ENCODE data around the gene TNFRSF4.
"Not testable (repeated sequence)": the region's sequence is repeated elsewhere in the genome, so short reads cannot be mapped to it uniquely, and the experiment has no call there.

TNFRSF4 gene

DNA sequence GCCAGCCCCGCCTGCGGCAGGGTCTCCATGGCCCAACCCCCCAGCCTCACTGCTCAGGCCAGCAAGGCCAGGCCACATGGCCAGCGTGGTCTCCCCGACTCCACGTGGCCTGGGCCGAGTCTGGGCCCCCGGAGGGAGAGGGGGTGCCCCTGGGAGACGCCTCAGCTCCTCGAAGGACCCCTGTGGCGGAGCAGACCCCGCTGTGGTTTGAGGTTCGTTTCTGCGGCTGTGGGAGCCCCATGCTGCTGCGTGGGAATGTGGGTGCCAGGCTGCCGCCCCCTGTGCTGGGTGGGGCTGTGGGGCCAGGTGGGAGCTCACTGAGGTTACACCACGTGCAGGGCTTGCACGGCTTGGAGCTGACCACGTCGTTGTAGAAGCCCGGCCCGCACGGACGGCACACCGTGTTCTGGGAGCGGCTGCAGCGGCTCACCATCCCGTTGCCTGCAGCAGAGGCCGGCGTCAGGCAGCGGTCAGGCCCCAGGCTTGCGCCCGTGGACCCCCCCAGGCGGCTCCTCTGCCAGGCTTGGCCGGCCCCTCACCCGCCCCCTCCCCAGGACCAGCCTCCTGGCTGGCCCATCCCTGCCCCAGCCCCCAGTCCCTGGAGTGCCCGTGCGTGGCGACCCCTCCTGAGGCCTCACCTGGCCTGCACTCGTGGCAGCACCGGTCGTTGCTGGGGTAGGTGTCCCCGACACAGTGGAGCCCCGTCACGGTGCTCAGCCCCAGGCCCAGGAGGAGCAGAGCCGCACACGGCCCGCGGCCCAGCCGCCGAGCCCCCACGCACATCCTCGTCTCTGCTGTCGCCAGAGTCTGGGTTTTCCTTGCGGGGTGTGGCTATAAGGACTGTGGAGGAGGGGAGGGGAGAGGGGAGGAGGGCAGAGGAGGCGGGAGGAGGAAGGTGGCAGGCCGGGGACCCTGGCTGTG is at the start of gene TNFRSF4:
TNFRSF4 (minus strand) TSS at position 809 of the 921 bp plus-strand sequence; CDS start at position 783, 26 bp downstream.
- DNase-seq, result no peak

DNA sequence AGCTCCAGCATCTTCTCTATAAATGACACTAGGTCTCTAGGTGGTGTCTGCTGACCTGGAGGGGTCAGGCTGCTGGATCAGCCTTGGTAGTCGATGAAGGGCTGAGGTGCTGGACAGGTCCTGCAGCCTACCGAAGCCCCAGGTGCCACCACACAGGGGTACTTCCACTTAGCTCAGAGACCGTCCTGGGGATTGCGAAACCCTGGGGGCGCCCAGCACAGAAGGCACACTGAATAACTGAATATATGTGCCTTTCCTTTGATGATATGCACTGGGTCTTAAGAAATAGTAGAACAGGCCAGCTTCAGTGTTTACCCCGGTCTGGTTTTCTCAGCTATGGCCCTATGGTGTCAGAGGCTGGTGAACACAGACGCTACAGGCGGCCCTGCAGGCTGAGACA is 48.8 kb upstream of the TNFRSF4 start:
- DNase-seq, result no peak

DNA sequence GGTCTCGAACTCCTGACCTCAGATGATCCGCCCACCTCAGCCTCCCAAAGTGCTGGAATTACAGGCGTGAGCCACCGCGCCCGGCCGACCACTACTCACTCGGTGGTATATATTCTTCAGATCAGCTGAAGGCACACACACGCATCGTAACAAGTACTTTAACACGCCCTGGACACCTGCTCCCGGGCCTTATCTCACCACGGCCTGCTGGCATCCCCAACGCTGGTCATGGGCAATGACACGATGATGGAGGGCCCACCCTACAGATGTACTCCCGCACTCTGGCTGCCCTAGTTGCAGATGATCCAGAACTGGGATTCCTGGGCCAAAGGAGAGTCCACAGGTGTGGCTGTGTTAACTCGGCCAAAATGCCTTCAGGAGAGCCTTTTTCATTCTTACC is 48.1 kb upstream of the TNFRSF4 start:
- DNase-seq, result no peak

DNA sequence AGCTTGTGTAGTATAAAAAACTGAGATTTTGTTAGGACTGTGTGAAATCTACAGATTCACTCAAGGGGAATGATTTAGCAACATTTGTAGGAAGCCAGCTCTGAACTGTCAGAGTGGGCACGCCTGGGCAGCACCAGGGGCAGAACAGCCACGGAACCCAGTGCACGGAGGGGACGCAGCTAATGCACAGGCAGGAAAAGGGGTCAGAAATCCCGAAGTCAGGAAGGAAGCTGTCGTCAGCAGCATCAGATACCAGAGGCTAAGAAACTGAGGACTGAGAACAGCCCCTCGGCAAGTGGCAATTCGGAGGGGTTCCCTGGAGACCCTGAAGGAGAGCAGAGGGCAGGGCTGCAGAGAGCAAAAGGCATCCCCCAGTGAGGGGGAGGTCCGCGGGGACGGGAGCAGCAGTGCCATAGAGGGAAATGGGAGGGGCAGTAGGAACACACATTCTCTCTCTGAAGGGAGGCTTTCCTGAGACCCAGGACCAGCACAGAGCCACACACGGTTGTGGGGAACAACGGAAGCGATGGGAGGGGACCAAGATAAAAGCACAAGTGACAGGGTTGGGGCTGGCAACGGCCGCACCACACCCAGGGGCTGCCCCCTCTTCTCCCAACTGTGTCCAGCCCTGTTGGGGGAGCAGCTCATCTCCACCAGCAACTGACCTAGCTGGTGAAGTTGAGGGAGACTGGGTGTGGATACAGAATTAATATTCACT is 47.0 kb upstream of the TNFRSF4 start:
- DNase-seq, result no peak

DNA sequence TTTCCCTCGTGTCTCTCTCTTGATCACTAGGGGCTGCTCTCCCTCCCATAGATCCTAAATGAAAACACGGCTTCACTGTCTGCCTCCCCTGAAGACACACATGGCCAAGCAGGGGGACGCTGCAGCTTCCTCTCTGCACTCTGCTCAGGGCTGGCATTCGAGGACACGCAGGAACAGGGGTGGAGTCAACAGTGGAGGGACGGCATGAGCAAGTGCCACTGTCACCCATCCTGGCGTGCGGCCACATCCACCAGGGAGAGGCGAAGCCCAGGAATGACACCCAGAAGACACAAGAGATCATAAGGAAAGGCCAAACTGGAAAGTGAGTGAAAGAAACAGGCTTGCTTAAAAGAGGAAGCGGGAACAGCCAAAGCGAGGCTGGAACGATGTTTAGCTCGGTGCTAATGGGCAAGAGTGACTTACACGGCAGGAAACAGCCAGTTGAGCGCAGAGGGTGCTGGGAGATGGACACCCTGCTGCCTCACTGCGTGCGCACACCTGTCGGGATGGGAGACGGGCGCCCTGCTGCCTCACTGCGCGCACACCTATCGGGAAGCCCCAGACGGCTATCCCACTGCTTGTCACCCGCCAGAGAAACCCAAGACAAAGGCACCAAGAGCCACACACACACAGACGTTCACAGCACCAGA is 46.1 kb upstream of the TNFRSF4 start:
- DNase-seq, result no peak

DNA sequence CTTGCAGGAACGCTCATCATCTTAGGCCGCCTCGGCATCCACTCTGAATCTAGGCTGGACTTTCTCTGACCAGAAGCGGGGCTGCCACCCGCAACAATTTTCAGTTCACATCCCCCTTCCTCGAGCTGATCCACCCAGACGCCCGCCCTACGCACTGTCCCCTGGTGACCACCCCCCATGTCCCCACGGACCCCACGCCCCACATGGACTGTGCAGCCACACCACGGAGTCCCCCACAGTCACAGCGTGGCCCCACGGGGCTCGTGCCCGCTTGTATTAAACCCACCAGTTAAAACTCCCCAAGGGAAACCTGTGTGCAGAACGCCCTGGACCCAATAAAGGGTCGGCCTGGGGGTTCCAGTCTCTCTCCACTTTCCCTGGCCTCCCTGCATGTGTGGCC is 45.6 kb upstream of the TNFRSF4 start:
- DNase-seq, result no peak

DNA sequence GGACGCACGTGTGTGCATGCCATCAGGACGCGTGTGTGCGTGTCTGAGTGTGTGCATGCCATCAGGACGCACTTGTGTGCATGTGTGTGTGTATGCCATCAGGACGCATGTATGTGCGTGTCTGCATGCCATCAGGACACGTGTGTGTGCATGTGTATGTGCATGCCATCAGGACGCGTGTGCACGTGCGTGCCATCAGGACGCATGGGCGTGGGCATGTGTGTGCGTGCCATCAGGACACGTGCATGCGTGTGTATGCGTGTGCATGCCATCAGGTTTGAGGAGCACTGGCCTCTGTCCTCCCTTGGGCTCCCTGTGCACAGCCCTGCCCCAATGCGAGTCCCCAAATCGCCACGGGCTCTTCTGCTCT is 45.2 kb upstream of the TNFRSF4 start:
- no peak for DNase-seq

DNA sequence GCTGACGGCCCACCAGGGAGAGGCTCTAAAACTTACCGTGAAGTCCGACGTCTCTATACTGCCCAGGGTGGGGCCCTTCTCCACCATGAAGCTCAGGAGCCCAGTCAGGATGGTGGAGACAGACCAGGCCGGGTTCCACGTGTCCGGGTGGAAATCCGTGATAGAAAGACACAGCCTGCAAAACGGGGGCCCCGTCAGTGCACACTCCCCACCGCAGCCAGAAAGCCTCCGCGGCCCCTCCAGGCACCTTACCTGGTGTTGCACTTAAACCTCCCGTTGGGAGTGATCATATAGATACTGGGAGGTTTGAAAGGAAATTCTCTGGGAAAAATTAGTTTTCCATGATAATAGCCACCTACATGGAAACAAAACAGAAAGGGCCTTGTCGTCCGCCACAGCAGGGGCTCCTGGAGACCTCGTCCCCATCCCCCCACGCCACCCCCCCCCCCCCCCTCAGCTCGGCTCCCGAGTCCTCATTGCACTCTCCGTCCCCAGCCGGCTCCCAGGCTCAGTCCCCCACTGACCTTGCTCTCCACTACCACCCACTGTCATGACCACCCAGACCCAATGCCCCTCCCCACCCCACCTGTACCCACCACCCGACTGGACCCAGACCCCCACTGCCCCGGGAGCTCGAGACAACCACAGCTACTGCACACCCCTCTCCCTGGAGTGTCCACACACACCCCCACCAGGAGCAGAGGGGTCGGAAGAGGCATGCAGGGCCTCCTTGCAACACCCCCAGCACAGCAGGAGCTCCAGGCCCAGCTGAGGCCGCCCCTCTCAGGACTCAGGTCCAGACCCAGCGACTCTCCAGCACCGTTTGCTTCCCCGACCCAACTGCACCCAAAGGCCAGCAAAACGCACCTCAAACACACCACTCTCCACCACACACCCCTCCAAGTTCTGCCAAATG is 43.3 kb upstream of the TNFRSF4 start:
- no peak for DNase-seq

DNA sequence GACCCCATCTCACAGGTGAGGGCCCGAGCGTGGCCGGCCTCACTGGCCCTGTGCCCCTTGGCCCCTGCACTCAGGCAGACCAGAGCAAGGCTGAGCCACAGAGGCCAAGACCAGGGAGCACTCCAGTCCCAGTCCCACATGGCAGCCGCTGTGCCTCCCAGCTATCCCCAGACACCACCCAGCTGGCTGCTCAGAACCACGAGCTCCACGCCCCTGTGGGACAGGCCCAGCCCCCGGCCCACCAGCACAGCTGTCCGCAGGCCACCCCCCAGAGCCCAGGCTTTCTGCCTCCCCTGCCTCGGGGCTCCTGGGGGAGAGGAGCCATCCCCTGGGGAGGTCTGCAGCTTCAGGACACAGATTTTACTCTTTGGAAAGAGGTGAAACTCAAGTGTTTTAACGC is 41.7 kb upstream of the TNFRSF4 start:
- DNase-seq, result no peak

DNA sequence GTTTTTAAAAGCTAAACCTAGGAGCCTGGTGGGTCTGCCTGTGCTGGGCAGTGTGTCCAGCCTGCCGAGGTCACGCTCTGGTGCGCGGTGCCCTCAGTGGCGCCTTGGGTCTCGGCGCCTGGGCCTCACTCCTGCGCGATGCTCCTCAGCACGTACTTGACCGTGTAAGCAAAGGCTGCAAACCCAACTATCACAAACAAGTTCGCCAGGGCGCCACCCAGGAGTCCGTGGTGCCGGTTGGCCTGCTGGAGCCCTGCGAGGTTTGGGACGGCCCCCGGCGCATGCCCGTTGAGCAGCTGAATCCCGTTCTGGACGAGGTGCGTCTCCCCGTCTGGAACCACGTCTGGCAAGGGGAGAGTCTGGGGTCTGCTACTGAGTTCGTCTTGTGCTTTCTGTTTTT is 41.1 kb upstream of the TNFRSF4 start:
- DNase-seq, result no peak

DNA sequence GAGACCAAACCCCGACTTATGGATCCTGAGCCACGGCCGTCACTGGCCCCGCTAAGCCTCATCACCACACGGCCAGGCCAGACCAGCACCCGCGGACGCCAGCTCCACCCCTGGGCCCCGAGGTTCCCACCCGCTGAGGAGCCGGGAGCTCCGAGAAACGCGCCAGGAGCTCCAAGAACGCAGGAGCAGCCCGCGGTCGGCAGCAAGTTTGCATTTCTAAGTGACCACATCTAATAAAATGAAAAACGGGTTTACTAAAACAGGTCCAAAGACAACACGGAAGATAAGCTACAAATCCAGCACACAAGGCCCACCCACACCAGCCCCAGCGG is 40.7 kb upstream of the TNFRSF4 start:
- DNase-seq, result no peak

DNA sequence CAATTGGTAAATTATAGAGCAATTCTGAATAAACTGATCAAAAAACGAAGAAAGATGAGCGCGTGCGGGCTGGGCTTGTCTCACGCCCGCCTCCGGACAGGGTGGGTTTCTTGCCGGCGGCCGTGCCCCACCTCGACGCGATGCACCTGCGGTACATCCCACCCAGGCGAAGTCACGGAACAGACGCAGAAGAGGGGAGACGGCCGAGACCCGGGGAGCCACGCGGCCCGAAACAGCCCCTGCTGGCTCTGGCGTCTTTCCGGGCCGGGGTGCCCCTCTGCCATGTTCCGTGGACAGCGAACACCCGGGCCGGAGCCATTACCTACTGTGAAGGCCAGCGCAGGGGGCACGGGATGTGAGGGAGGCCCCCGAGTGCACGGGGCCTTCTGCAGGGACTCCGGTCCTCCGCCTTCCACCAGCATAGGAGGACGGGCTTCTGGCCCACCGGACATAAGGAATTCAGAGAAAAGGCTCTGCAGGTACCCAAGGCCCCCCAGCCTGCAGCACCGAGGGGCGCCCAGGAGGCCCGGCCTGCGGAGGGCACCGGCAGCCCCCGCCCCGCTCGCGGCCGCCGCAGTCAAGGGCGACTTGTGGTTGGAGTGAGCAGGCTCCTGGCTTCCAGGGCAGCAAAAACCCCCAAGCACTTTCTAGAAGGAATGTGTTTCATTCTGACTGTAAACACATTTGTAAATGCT is 40.2 kb upstream of the TNFRSF4 start:
- no peak for DNase-seq

DNA sequence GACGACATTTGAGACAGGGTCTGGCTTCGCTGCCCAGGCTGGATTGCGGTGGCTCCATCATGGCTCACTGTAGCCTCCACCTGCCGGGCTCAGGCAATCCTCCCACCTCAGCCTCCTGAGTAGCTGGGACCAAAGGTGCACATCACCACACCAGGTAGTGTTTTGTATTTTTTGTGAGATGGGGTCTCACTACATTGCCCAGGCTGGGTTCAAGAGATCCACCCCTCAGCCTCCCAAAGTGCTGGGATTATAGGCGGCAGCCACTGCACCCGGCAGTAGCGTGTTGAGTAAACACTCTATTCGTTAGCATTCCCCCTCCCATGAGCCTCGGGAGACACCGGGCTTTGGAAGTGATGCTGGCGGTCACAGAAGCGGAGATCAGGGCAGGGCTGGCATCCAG is 39.4 kb upstream of the TNFRSF4 start:
- DNase-seq, result no peak

DNA sequence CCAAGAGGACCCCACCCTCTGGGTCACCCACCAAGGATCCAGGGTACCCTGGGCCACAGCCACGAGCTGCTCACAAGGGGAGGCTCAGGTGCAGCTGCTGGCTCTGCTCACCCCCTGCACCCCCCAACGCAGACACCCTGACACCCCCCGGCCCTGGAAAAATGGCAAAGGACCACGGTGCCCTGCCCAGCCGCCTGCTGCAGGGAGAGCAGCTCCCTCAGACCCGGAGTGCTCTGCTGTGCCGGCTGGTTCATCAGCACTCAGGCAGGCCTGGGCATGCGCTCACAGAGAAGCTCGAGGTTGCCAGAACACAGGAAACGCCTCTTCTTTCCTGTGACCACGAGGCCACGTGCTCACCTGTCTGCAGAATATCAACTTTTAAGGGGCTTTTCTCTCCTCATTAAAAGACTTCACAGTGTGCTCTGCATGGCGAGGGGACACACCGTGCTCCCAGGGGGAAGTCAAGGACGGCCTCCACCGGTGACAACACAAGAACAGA is 36.9 kb upstream of the TNFRSF4 start:
- DNase-seq, result no peak

DNA sequence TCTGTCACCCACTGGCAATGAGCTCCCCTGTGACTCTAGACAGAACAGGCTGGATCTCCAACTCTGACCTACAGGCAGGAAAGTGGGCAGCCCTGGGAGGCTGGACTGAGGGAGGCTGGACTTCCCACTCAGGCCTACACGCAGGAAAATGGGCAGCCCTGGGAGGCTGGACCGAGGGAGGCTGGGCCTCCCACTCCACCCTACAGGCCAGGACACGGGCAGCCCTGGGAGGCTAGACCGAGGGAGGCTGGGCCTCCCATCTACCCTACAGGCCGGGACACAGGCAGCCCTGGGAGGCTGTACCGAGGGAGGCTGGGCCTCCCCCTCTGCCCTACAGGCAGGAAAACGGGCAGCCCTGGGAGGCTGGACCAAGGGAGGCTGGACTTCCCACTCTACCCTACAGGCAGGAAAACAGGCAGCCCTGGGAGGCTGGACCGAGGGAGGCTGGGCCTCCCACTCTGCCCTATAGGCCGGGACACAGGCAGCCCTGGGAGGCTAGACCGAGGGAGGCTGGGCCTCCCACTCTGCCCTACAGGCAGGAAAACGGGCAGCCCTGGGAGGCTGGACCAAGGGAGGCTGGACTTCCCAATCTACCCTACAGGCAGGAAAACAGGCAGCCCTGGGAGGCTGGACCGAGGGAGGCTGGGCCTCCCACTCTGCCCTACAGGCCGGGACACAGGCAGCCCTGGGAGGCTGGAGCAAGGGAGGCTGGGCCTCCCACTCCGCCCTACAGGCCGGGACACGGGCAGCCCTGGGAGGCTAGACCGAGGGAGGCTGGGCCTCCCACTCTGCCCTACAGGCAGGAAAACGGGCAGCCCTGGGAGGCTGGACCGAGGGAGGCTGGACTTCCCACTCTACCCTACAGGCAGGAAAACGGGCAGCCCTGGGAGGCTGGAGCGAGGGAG is 34.3 kb upstream of the TNFRSF4 start:
- DNase-seq, result not testable (repeated sequence)

DNA sequence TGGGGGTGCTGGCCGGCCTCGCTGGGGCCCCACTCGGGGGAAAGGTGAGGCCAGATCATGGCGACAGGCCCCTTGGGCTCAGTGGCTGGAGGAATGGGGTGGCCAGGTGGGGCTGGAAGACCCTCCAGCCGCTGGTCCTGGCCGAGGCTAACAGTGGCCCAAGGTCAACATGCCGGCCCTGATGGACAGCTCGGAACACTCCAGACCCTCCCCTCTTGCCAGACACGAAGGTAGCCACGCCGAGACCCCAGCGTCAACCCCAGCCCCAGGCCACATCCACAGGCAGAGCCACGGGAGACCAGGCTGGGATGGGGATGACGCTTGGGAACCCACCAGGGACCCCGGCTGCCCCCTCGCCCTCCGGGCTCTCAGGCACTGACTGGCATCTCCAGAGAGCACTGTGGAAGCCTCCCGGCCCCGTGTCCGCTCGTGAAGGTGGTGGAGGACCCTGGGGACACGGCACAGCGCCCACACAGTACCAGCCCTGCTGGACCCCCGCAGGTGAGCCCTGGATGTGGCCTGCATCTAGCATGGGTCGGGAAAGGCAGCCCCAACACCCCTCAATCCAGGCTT is 33.5 kb upstream of the TNFRSF4 start:
- no peak for DNase-seq

DNA sequence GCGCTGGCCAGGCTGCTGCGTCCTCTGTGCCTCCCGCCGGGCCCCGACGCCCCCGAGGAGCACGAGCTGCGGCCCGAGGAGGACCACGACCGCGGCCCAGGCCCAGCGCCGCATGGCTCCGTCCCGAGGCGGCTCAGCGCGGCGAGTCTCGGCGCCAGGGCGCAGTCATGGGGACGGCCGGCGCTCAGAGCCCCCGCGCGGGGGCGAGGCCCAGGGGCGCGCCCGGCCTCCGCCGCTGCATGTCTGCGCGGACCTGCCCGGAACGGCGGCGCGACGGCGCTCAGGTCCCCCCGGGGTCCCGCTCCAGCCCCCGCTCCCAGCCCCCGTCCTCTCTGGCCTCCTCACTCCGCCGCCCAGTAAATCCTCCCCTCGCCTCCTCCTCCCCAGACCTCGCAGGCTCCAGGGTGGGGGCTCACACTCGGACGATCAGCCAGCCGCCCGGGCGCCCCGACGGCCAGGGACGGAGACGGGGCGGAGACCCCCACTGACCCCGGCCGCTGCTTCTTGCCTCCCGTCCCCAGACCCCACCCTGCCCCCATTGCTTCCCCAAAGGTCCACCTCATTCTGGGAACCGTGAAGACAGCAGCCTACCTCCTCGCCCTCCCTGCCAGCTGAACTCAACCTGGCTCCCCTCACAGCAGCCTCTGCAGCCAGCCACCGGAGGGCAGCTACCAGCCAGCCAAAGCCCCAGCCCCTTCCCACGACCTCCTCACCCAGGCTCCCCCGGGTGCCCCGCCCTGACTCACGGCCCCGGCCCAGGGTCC is 32.8 kb upstream of the TNFRSF4 start, which contains the start of gene C1QTNF12:
C1QTNF12 (minus strand) TSS at position 146 of the 764 bp plus-strand sequence; CDS start at position 114, 32 bp downstream.
- DNase-seq, result no peak

DNA sequence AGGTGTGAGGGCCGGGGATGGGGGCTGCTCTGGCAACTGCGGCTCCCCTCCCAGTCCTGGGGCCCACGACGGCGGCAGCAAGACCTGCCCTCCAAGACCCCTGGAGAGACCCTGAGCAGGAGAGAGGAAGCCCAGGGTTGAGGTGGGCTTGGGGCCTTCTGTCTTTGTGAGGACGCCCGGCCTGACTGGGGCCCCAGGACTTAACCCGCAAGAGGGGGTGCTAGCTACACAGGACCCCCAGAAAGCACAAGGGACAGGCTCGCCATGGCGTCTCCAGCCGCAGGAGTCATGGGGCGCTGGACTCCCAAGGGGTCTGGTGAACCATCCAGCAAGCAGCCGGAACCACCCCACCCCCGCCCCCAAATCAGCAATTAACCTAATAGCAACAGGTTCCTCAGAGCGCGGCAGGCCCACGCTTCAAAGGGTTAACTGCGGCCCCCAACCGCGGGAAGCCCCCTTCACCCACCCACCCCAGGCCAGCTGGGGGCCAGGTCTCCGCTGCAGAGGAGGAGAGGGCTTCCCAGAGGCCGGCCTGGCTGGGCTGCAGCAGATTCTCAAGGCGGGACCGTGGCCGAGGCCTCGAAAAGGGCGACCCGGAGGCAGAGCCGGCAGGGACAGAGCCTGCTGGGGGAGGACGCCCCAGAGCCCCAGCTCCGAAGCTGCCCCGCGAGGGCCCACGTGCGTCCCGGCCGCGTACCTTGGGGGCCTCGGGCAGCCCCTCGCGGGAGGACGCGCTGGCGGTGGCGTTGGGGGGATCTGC is 32.0 kb upstream of the TNFRSF4 start:
- DNase-seq, result no peak

Data from NCI-H1092 treated with DMSO at 0.1 percent for 48 hours (cell line).